Astrocyte of the cerebellum (primary cell): ENCODE measurements around the gene THSD4.

Experiments
- DNase-seq: peaks from one replicate; pipeline ENCODE4 v3.0.0-alpha.2; 2011; ENCODE audit warnings: low read depth
- H3K4me3 ChIP-seq: 2 replicates; pipeline ENCODE4 v1.5.1; 2011; ENCODE audit warnings: mild to moderate bottlenecking, low read depth, low read length, moderate library complexity
- CTCF ChIP-seq: IDR thresholded peaks from 2 replicates; pipeline ENCODE4 v1.5.1; 2012; ENCODE audit warnings: low read length, low read depth, moderate library complexity, mild to moderate bottlenecking; ENCODE audit errors: missing control alignments
- in situ Hi-C: cut with HindIII; loops from 2 replicates; pipeline ENCODE4 v1.10.0; 2017; ENCODE audit warnings: low sequenced_read_pairs

Gene THSD4

GRCh38 chr15:71279757-71280141 is 164.5 kb downstream of the THSD4 start:
- in situ Hi-C loops, result no loop called here

GRCh38 chr15:71280206-71280605 is 164.9 kb downstream of the THSD4 start:
- no peak overlapping the region for H3K4me3 ChIP-seq
- in situ Hi-C loops, result no loop called here
- no peak for DNase-seq
- no peak for TF ChIP-seq CTCF

More at GRCh38 chr15:71279757-71280141, 164.5 kb downstream of the THSD4 start:
- DNase-seq, result no peak
- H3K4me3 ChIP-seq, result no peak overlapping the region
- TF ChIP-seq CTCF, result no peak

DNA sequence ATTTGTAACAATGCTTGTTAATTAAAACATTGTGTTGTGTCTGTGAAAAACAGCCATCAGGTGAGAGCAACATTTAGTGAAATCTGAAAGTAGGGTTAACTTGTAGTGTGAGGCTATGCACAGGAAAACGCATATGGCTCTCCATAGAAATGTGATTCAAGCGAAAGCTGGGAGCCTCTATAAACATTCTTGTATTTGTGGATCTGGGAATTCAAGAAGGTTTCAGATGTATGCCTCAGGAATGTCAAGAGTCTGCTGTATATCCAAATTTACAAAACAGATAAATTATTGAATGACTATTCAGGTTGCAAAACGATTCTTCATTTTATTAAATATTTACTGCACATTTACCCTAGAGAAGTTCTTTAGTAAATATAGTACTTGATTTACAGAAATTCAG is 166.0 kb downstream of the THSD4 start:
- in situ Hi-C loops, result no loop called here
- DNase-seq, result no peak
- no peak overlapping the region for H3K4me3 ChIP-seq
- TF ChIP-seq CTCF, result no peak

- no peak for DNase-seq
- no peak overlapping the region for H3K4me3 ChIP-seq
- in situ Hi-C loops, result no loop called here
- no peak for TF ChIP-seq CTCF
Measured at GRCh38 chr15:71282076-71282475, 166.8 kb downstream of the THSD4 start.

GRCh38 chr15:71288348-71288955 is 173.2 kb downstream of the THSD4 start:
- in situ Hi-C loops, result no loop called here
- DNase-seq, result no peak
- H3K4me3 ChIP-seq, result no peak overlapping the region
- TF ChIP-seq CTCF, result no peak

- DNase-seq, result no peak
- no peak overlapping the region for H3K4me3 ChIP-seq
- no peak for TF ChIP-seq CTCF
- in situ Hi-C loops, result no loop called here
Measured at GRCh38 chr15:71290002-71290401, 174.7 kb downstream of the THSD4 start.
